Right lobe of liver (tissue), 6 donors: Measurements from ENCODE around the gene COTL1. TPM values are rescaled to one million over a fixed set of nuclear protein-coding genes. Genes with fewer than 3 reads are reported as not detected.
A peak's percentile ranks its signal among the peaks of the same experiment; 100 is the strongest.

Experiments
- ATAC-seq, 4 donors: fragments of 200-7000 bp; cut with Tn5 transposase; one replicate each; pipeline ENCODE4 v1.9.1; 2020; ENCODE audit warnings: mild to moderate bottlenecking in 4 of 4, moderate library complexity in 4 of 4
- DNase-seq, 3 donors: peaks; one replicate each; pipeline ENCODE4 v3.0.0-alpha.2; 2020
- H3K27ac ChIP-seq, 3 donors: fragments of 200-600 bp; one replicate each; pipeline ENCODE4 v1.8.0; 2022
- H3K27me3 ChIP-seq, 2 donors: fragments of 200-600 bp; one replicate each; pipeline ENCODE4 v1.8.0; 2022
- H3K36me3 ChIP-seq, 4 donors: fragments of 200-600 bp; sonication (generic) in 1 of 4; one replicate each; pipeline versions ENCODE4 v1.5.1 to v1.8.0; 2017 to 2022; ENCODE audit warnings: control low read depth in 1 of 4
- H3K4me1 ChIP-seq, 4 donors: fragments of 200-600 bp; sonication (generic) in 1 of 4; one replicate each; pipeline versions ENCODE4 v1.5.1 to v1.8.0; 2017 to 2022; ENCODE audit warnings: control low read depth in 1 of 4
- H3K4me3 ChIP-seq, 3 donors: fragments of 200-600 bp; one replicate each; pipeline ENCODE4 v1.8.0; 2022
- H3K9me3 ChIP-seq, 4 donors: fragments of 200-600 bp; sonication (generic) in 1 of 4; one replicate each; pipeline versions ENCODE4 v1.5.1 to v1.8.0; 2017 to 2022; ENCODE audit warnings: control low read depth in 1 of 4
- CTCF ChIP-seq, 4 donors: fragments of 200-600 bp in 3 of 4; fragments of 450-650 bp in 1 of 4; IDR thresholded peaks; one replicate each; pipeline versions ENCODE4 v1.5.1 to v1.8.0; 2016 to 2022; ENCODE audit warnings: antibody characterized with exemption in 4 of 4, mild to moderate bottlenecking in 2 of 4
- POLR2A ChIP-seq: fragments of 450-650 bp; IDR thresholded peaks from one replicate; pipeline ENCODE4 v1.6.1; 2017; ENCODE audit warnings: antibody characterized with exemption, mild to moderate bottlenecking
- WGBS: methylation state at CpG from one replicate; pipeline ENCODE4 v1.1.6; 2018; ENCODE audit warnings: low coverage, low lambda C conversion rate; ENCODE audit not compliant: insufficient coverage; ENCODE audit errors: missing lambda C conversion rate; 5-methylcytosine and 5-hydroxymethylcytosine counted together
- intact Hi-C, 2 donors: fragments of 100-400 bp; cut with DNase I; formaldehyde crosslinking; loops; one replicate each; pipeline versions ENCODE4 v1.11.2 to v1.14.1; 2022
- long read RNA-seq: library from polyadenylated mRNA; unstranded; transcript quantifications from one replicate; pipeline ENCODE4 v2.0.0, GENCODE V29; 2019
- total RNA-seq, 6 experiments: library from RNA; depleted of rRNA in 2 of 6; stranded (reverse); fragments of >200 nt in 2 of 6; fragmentation: NEBNext Ultra II Directional in 3 of 6; extraction: Animal tissue kit (Norgen Biotek cat#: 25700) in 3 of 6; gene quantifications; one replicate each; pipeline versions ENCODE4 v1.1.0 to v1.2.4, GENCODE V29; 2016 to 2023
- donor health status: DM: no; HTN: yes; CAD: no.
- donor health status: DM: no; HTN: no; CAD: no.
- donor health status: DM: no; HTN: no; CAD: no.
- donor health status: DM: no; HTN: yes; CAD: no.
- donor health status: DM: no; HTN: yes; CAD: no.

Gene COTL1, protein sequence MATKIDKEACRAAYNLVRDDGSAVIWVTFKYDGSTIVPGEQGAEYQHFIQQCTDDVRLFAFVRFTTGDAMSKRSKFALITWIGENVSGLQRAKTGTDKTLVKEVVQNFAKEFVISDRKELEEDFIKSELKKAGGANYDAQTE
- total RNA-seq = 10 to 100 TPM; 12.4 to 51.0 (median 18.6) TPM
- long read RNA-seq, partial matches to known transcripts = 1 of 4 reads
- long read RNA-seq, other reads (novel, unspliced or antisense) = 1 of 4 reads

GRCh38 chr16:84617791-84618580 lies at the start of gene COTL1:
COTL1 (minus strand) TSS chr16:84618078; CDS start chr16:84617914, 164 bp downstream.
- H3K4me3 ChIP-seq = peak within 1 kb of the TSS; percentile 55 to 72 (median 66)
- H3K36me3 ChIP-seq = no peaks in the 10 kb centered on the region
- peak within 1 kb of the TSS; percentile 6 to 43 (median 40) for H3K27ac ChIP-seq
- DNase-seq (peak; percentile 90 to 95 (median 95)), ATAC-seq (peak; percentile 77 to 88 (median 82))
- H3K4me1 ChIP-seq = peaks cover 0 to 7% (median 0%) of the 10 kb centered on the region in 4 donors
- intact Hi-C loops = no loop called here
- peaks cover 0 to 9% of the 10 kb centered on the region in 2 donors for H3K27me3 ChIP-seq
- no peaks in the 10 kb centered on the region for H3K9me3 ChIP-seq
- 5% methylated on average over 3 of the region's 76 CpGs for WGBS
- peak; percentile 84 for TF ChIP-seq POLR2A
- TF ChIP-seq CTCF (IDR thresholded peaks at IDR 0.05) = no peak

GRCh38 chr16:84665843-84666242 lies 48.0 kb upstream of the COTL1 start:
- DNase-seq (no peak), ATAC-seq (no peak)
- intact Hi-C loops = no loop called here
- H3K4me3 ChIP-seq = no peak overlapping the region
- H3K4me1 ChIP-seq = no peaks in the 10 kb centered on the region
- peaks cover 0 to 35% (median 25%) of the 10 kb centered on the region in 4 donors for H3K36me3 ChIP-seq
- TF ChIP-seq CTCF (IDR thresholded peaks at IDR 0.05) (no peak), POLR2A (no peak)
- no peak overlapping the region for H3K27ac ChIP-seq
- H3K9me3 ChIP-seq = no peaks in the 10 kb centered on the region
- WGBS = 97% methylated on average over 4 of the region's 7 CpGs
- no peaks in the 10 kb centered on the region for H3K27me3 ChIP-seq

DNA sequence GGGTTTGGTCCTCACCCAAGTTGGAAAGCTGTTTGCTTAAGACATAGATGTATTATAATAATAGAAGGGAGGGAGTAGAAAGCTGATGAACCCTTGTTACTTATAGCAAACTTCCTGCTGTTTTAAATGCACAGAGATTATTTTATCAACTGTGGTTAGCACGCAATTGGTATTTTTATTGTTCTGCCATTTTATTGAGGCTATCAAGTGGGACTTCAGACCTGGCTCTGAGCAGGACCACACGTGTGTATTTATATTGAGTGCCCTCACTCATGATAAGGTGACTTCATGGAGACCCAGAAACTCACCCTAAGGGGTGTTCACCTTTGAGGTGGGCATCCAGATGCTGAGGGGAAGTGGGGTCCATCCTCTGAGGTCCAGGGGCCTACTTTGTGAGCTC lies 47.5 kb upstream of the COTL1 start:
- no peak for ATAC-seq
- Histone ChIP-seq H3K27me3 (no peaks in the 10 kb centered on the region), H3K27ac (no peak overlapping the region), H3K36me3 (peaks cover 0 to 35% (median 26%) of the 10 kb centered on the region in 4 donors), H3K9me3 (no peaks in the 10 kb centered on the region), H3K4me3 (no peak overlapping the region), H3K4me1 (no peaks in the 10 kb centered on the region)
- TF ChIP-seq CTCF (IDR thresholded peaks at IDR 0.05) (no peak), POLR2A (no peak)
- 78% methylated on average over 2 of the region's 2 CpGs for WGBS
- intact Hi-C loops = no loop called here
- no peak for DNase-seq

GRCh38 chr16:84663433-84664101 lies 45.7 kb upstream of the COTL1 start:
- ATAC-seq (no peak), DNase-seq (no peak)
- TF ChIP-seq CTCF (IDR thresholded peaks at IDR 0.05) = no peak
- TF ChIP-seq POLR2A = no peak
- H3K9me3 ChIP-seq = no peaks in the 10 kb centered on the region
- H3K27me3 ChIP-seq = no peaks in the 10 kb centered on the region
- H3K4me1 ChIP-seq = peaks cover 0 to 9% (median 4%) of the 10 kb centered on the region in 4 donors
- intact Hi-C loops = no loop called here
- H3K27ac ChIP-seq = no peak overlapping the region
- H3K4me3 ChIP-seq = no peak overlapping the region
- 72% methylated on average over 7 of the region's 9 CpGs for WGBS
- peaks cover 0 to 50% (median 34%) of the 10 kb centered on the region in 4 donors for H3K36me3 ChIP-seq
